OCI-M1 (cell line): ENCODE measurements around the gene EMP3.
"Not testable (repeated sequence)": the region's sequence is repeated elsewhere in the genome, so short reads cannot be mapped to it uniquely, and the experiment has no call there.

Experiments used
- DNase-seq: peaks from one replicate; lab custom pipeline; 2025; lab: John Stamatoyannopoulos, UW

EMP3 gene

GRCh38 chr19:48348045-48348444, 22.7 kb downstream of the EMP3 start:
- no peak for DNase-seq

- DNase-seq: no peak
Observed at GRCh38 chr19:48348737-48349136, 23.4 kb downstream of the EMP3 start.

GRCh38 chr19:48350856-48351255, 25.5 kb downstream of the EMP3 start:
- DNase-seq: no peak

- peak; percentile 78 for DNase-seq
Observed at GRCh38 chr19:48351341-48351752, 26.0 kb downstream of the EMP3 start.

- no peak for DNase-seq
Observed at GRCh38 chr19:48353677-48354076, 28.3 kb downstream of the EMP3 start.

- DNase-seq: no peak
Observed at GRCh38 chr19:48354332-48354992, 29.1 kb downstream of the EMP3 start.

- DNase-seq: no peak
Observed at GRCh38 chr19:48355365-48355954, 30.1 kb downstream of the EMP3 start.

- no peak for DNase-seq
Observed at GRCh38 chr19:48359123-48359522, 33.8 kb downstream of the EMP3 start.

GRCh38 chr19:48361912-48362311, 36.6 kb downstream of the EMP3 start:
- DNase-seq: no peak

- DNase-seq: peak; percentile 97
Observed at GRCh38 chr19:48362716-48363499, 37.6 kb downstream of the EMP3 start.

GRCh38 chr19:48363500-48363809, 38.1 kb downstream of the EMP3 start:
- DNase-seq: no peak

- peak; percentile 100 for DNase-seq
Observed at GRCh38 chr19:48363810-48364597, 38.7 kb downstream of the EMP3 start, which contains the start of the genes SYNGR4 and TMEM143. TSS of gene SYNGR4 (plus strand) at chr19:48364367. CDS start at chr19:48365843, 1,476 bp downstream. TSS of gene TMEM143 (minus strand) at chr19:48363940. CDS start at chr19:48363920, 20 bp downstream.

GRCh38 chr19:48364598-48365348, 39.4 kb downstream of the EMP3 start:
- DNase-seq: no peak

GRCh38 chr19:48365602-48366001, 40.2 kb downstream of the EMP3 start:
- DNase-seq: no peak

GRCh38 chr19:48367855-48368254, 42.5 kb downstream of the EMP3 start:
- DNase-seq: no peak

GRCh38 chr19:48368936-48369335, 43.6 kb downstream of the EMP3 start:
- no peak for DNase-seq

GRCh38 chr19:48370955-48371354, 45.6 kb downstream of the EMP3 start:
- no peak for DNase-seq

- no peak for DNase-seq
Observed at GRCh38 chr19:48371367-48371766, 46.0 kb downstream of the EMP3 start.

- DNase-seq: not testable (repeated sequence)
Observed at GRCh38 chr19:48371771-48372170, 46.4 kb downstream of the EMP3 start.

GRCh38 chr19:48372904-48373303, 47.6 kb downstream of the EMP3 start:
- DNase-seq: no peak

- DNase-seq: no peak
Observed at GRCh38 chr19:48373567-48373966, 48.2 kb downstream of the EMP3 start.

- DNase-seq: no peak
Observed at GRCh38 chr19:48378194-48378570, 52.8 kb downstream of the EMP3 start.
